Immature natural killer cell (primary cell): Measurements from ENCODE around the gene SLC16A7. TPM values are rescaled to one million over a fixed set of nuclear protein-coding genes. Genes with fewer than 3 reads are reported as not detected.

ENCODE experiments used
- DNase-seq, 3 donors: peaks; one replicate each; pipeline ENCODE4 v3.0.0; 2022; ENCODE audit warnings: mixed read lengths in 1 of 3
- H3K27ac Mint-ChIP-seq, 6 donors: one replicate each; pipeline ENCODE4 v1.8.0; 2020; ENCODE audit warnings: mixed read lengths in 6 of 6, mild to moderate bottlenecking in 5 of 6, inconsistent platforms in 4 of 6, moderate library complexity in 3 of 6
- H3K27me3 Mint-ChIP-seq, 3 donors: one replicate each; pipeline ENCODE4 v1.8.0; 2020 to 2021; ENCODE audit warnings: low read depth in 3 of 3, mild to moderate bottlenecking in 3 of 3, mixed read lengths in 3 of 3, moderate library complexity in 3 of 3, inconsistent platforms in 1 of 3
- H3K36me3 Mint-ChIP-seq, 3 donors: one replicate each; pipeline ENCODE4 v1.8.0; 2020; ENCODE audit warnings: mixed read lengths in 3 of 3, inconsistent platforms in 2 of 3, mild to moderate bottlenecking in 2 of 3
- H3K4me1 Mint-ChIP-seq, 2 donors: one replicate each; pipeline ENCODE4 v1.8.0; 2020; ENCODE audit warnings: inconsistent platforms in 2 of 2, mild to moderate bottlenecking in 2 of 2, mixed read lengths in 2 of 2, moderate library complexity in 1 of 2
- H3K4me3 Mint-ChIP-seq, 5 donors: one replicate each; pipeline ENCODE4 v1.8.0; 2020; ENCODE audit warnings: mild to moderate bottlenecking in 5 of 5, mixed read lengths in 5 of 5, inconsistent platforms in 3 of 5, moderate library complexity in 3 of 5
- H3K9me3 Mint-ChIP-seq, 6 donors: one replicate each; pipeline ENCODE4 v1.8.0; 2020; ENCODE audit warnings: mild to moderate bottlenecking in 6 of 6, mixed read lengths in 6 of 6, inconsistent platforms in 4 of 6, moderate library complexity in 3 of 6
- polyA plus RNA-seq, 3 donors: library from polyadenylated mRNA; unstranded; fragments of 300-500 nt; fragmentation: Illumina TruSeq; gene quantifications; one replicate each; pipeline ENCODE4 v1.2.3, GENCODE V29; 2021

SLC16A7 gene
- polyA plus RNA-seq, result 10 to 100 TPM; 16.1 to 24.3 (median 18.3) TPM

DNA sequence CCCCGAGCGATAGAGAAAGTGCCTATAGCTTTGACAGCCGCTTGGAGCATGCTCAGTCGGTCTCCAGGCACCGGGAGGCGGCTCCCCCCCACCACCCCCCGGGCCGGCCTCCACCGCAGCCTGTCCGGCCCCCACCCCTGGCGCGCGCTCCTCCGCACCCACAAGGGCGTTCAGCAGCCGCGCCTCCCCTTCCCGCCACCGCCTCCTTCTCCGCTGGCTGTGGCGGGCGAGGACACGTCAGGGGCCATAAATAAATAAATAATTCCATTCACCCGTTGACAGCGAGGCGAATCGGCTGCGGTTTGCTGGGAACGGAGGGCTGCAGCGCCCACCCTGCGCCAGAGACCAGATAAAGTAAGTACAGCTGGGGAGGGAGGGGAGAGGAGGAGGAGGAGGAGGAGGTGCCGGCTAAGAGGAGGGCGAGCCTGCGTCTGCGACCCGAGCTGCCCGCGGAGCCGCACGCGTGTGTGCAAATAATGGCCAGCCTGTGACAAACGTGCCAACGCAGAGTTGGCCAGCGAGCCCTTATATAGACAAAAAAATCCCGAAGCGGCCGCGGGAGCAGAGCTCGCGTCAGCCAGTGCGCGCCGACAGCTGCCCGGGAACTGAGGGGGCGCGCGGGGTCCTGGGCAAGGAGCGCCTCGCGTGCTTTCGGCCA is at the start of gene SLC16A7:
Gene SLC16A7 (plus strand): TSS at position 147 of the 658 bp plus-strand sequence. CDS start 108,773 bp downstream, outside the sequence.
- no peaks in the 10 kb centered on the region for H3K9me3 Mint-ChIP-seq
- H3K36me3 Mint-ChIP-seq, result peaks cover 0 to 4% (median 0%) of the 10 kb centered on the region in 3 donors
- H3K27ac Mint-ChIP-seq, result peak within 1 kb of the TSS; percentile 98 to 100 (median 99)
- peaks cover 15 to 25% (median 21%) of the 10 kb centered on the region in 3 donors for H3K27me3 Mint-ChIP-seq
- DNase-seq, result peak; percentile 87 to 91 (median 90)
- H3K4me3 Mint-ChIP-seq, result peak within 1 kb of the TSS; percentile 90 to 96 (median 92)
- peaks cover 39 to 59% of the 10 kb centered on the region in 2 donors for H3K4me1 Mint-ChIP-seq

- Mint-ChIP-seq H3K4me1 (no peaks in the 10 kb centered on the region), H3K27ac (no peak overlapping the region), H3K9me3 (peaks cover 0 to 2% (median 0%) of the 10 kb centered on the region in 6 donors), H3K36me3 (no peaks in the 10 kb centered on the region), H3K4me3 (no peak overlapping the region), H3K27me3 (peaks cover 0 to 2% (median 2%) of the 10 kb centered on the region in 3 donors)
- DNase-seq, result no peak
Measured at GRCh38 chr12:59548930-59549329, 46.9 kb upstream of the SLC16A7 start.

GRCh38 chr12:59559696-59560095 is 36.1 kb upstream of the SLC16A7 start:
- Mint-ChIP-seq H3K36me3 (peaks cover 0 to 3% (median 0%) of the 10 kb centered on the region in 3 donors), H3K27ac (no peak overlapping the region), H3K27me3 (peaks cover 0 to 3% (median 3%) of the 10 kb centered on the region in 3 donors)

DNA sequence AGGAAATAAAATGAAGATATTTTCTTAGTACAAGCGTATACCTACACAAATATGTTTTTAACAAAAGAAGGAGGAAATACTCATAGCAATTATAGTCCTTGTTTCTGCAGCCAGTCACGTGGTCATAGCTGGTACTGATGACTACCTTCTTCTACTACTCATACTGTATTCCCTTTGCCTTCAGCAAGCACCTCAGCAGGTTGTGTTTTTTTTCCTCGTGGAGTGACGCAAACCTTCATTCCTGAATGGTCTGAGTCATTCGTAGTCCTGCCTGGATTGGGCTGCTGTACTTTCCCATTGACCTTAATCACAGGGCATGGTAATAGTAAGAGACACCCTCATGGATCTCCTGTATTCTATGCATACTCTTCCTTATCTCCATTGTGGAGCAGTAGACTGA is 25.7 kb upstream of the SLC16A7 start:
- DNase-seq, result no peak
- Mint-ChIP-seq H3K4me3 (no peak overlapping the region), H3K4me1 (no peaks in the 10 kb centered on the region), H3K9me3 (peaks cover 0 to 1% (median 0%) of the 10 kb centered on the region in 6 donors), H3K27ac (no peak overlapping the region), H3K36me3 (no peaks in the 10 kb centered on the region), H3K27me3 (peaks cover 0 to 2% (median 2%) of the 10 kb centered on the region in 3 donors)

More at GRCh38 chr12:59559696-59560095, 36.1 kb upstream of the SLC16A7 start:
- Mint-ChIP-seq H3K4me1 (no peaks in the 10 kb centered on the region), H3K4me3 (no peak overlapping the region), H3K9me3 (no peaks in the 10 kb centered on the region)
- DNase-seq, result no peak

GRCh38 chr12:59574406-59574805 is 21.4 kb upstream of the SLC16A7 start:
- Mint-ChIP-seq H3K27me3 (peaks cover 0 to 2% (median 0%) of the 10 kb centered on the region in 3 donors), H3K36me3 (no peaks in the 10 kb centered on the region), H3K4me1 (peaks cover 9 to 16% of the 10 kb centered on the region in 2 donors), H3K27ac (no peak overlapping the region), H3K4me3 (no peak overlapping the region), H3K9me3 (no peaks in the 10 kb centered on the region)
- no peak for DNase-seq

DNA sequence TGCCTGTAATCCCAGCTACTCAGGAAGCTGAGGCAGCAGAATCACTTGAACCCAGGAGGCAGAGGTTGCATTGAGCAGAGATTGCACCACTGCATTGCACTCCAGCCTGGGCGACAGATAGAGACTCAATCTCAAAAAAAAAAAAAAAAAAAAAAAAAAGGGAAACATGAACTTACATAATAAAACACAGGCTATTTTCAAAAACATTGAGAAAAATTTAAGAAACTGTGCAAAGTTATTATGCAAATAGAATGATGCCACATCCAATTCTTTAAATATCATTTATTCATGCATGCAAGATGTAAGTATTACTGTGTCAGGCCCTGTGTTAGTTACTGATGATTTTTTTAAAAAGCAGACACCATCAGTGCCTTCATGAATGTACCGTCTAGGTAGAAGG is 20.0 kb upstream of the SLC16A7 start:
- DNase-seq, result no peak
- H3K36me3 Mint-ChIP-seq, result no peaks in the 10 kb centered on the region
- no peak overlapping the region for H3K27ac Mint-ChIP-seq
- H3K4me1 Mint-ChIP-seq, result peaks cover 9 to 16% of the 10 kb centered on the region in 2 donors
- H3K9me3 Mint-ChIP-seq, result no peaks in the 10 kb centered on the region
- H3K27me3 Mint-ChIP-seq, result peaks cover 0 to 3% (median 2%) of the 10 kb centered on the region in 3 donors
- no peak overlapping the region for H3K4me3 Mint-ChIP-seq

DNA sequence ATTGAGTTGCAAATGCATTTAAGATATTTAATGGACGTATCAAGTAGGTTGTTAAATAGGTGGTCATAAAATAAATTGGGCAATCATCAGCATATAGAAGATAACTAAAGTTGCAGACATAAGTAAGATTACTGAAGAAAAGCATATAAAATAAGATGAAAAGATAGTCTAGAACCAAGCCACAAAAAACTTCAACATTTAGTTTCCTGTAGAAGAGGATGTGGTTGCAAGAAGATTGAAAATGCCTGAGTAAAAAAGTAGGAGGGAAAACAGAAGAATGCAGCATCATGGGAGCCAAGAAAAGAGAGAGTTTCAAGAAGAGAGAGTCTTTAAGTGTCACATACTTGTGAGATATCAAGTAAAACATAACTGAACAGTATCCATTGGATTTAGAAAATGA is 17.6 kb upstream of the SLC16A7 start:
- no peak for DNase-seq
- Mint-ChIP-seq H3K27ac (no peak overlapping the region), H3K36me3 (no peaks in the 10 kb centered on the region), H3K4me3 (no peak overlapping the region), H3K27me3 (peaks cover 0 to 4% (median 2%) of the 10 kb centered on the region in 3 donors), H3K9me3 (no peaks in the 10 kb centered on the region), H3K4me1 (peaks cover 13 to 22% of the 10 kb centered on the region in 2 donors)

DNA sequence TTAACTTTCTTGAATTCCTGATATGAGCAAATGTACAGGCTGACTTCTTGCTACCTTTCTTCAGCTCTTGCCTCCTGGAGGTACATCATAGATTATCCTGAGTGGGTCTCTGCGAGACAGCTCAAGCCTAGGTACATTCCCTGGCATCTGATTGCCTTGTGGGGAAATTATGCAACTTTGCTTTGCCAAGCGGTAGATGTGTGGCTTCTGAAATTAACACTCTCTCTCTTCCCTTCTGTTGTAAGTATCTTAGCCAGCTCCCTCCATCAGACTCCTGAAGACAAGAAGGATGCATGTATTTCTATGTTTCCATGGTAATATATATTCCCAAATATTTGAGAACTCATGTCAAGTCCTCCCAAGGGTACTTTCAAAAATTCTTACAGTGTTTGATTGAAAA is 16.2 kb upstream of the SLC16A7 start:
- H3K36me3 Mint-ChIP-seq, result no peaks in the 10 kb centered on the region
- peaks cover 13 to 31% of the 10 kb centered on the region in 2 donors for H3K4me1 Mint-ChIP-seq
- no peak overlapping the region for H3K4me3 Mint-ChIP-seq
- H3K9me3 Mint-ChIP-seq, result no peaks in the 10 kb centered on the region
- peaks cover 0 to 4% (median 2%) of the 10 kb centered on the region in 3 donors for H3K27me3 Mint-ChIP-seq
- no peak for DNase-seq
- H3K27ac Mint-ChIP-seq, result no peak overlapping the region

DNA sequence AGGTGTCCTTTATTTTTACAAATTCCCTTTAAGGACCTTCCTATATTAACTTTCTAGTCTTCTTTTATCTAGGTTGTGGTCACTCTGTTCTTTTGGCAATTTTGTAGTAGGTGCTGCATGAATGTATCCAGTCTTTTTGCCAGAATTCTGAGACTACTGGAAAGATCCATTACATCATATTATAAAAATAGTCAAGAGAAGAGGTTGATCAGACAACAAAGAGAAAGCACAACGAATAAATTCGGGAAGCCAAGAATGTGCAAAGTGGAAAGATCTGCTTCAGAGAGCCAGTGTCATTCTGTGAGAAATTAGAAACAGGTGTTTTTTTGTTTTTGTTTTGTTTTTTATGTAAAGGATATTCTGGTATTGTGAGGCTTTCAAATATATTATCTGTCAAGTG is 15.8 kb upstream of the SLC16A7 start:
- no peak overlapping the region for H3K4me3 Mint-ChIP-seq
- peaks cover 0 to 4% (median 2%) of the 10 kb centered on the region in 3 donors for H3K27me3 Mint-ChIP-seq
- no peak for DNase-seq
- no peaks in the 10 kb centered on the region for H3K9me3 Mint-ChIP-seq
- H3K4me1 Mint-ChIP-seq, result peaks cover 13 to 31% of the 10 kb centered on the region in 2 donors
- H3K36me3 Mint-ChIP-seq, result no peaks in the 10 kb centered on the region
- no peak overlapping the region for H3K27ac Mint-ChIP-seq

- Mint-ChIP-seq H3K4me3 (peak overlapping the region in 1 of 5 donors; percentile 17), H3K36me3 (no peaks in the 10 kb centered on the region), H3K27me3 (peaks cover 0 to 7% (median 2%) of the 10 kb centered on the region in 3 donors), H3K4me1 (peaks cover 7 to 19% of the 10 kb centered on the region in 2 donors), H3K9me3 (no peaks in the 10 kb centered on the region), H3K27ac (no peak overlapping the region)
- DNase-seq, result no peak
Measured at GRCh38 chr12:59583003-59583712, 12.7 kb upstream of the SLC16A7 start.

DNA sequence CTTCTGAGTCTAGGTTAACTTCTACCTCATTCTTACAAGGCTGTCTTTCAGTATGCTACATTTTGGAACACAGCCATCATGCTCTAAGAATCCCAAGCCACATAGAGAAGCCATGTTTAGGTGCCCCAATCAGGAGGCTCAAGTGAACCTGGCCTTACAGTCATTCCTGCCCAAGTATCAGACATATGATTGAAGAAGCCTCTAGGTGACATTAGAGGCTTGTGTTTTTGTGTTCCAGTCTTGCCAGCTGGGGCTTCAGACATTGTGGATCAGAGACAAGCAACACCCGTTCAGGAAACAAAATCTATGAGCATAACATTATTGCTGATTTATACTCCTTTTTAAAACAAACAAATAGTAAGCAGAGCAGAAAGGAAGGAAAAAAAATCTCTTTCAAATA is 8.1 kb upstream of the SLC16A7 start:
- Mint-ChIP-seq H3K27ac (no peak overlapping the region), H3K9me3 (no peaks in the 10 kb centered on the region), H3K36me3 (no peaks in the 10 kb centered on the region), H3K4me3 (no peak overlapping the region), H3K27me3 (peaks cover 0 to 5% (median 2%) of the 10 kb centered on the region in 3 donors), H3K4me1 (peaks cover 4 to 14% of the 10 kb centered on the region in 2 donors)
- no peak for DNase-seq

GRCh38 chr12:59593761-59594160 is 2.1 kb upstream of the SLC16A7 start:
- Mint-ChIP-seq H3K9me3 (no peaks in the 10 kb centered on the region), H3K27me3 (peaks cover 15 to 25% (median 25%) of the 10 kb centered on the region in 3 donors), H3K4me1 (peaks cover 29 to 36% of the 10 kb centered on the region in 2 donors), H3K27ac (no peak overlapping the region), H3K36me3 (no peaks in the 10 kb centered on the region), H3K4me3 (peak overlapping the region in 1 of 5 donors; percentile 0)
- no peak for DNase-seq

DNA sequence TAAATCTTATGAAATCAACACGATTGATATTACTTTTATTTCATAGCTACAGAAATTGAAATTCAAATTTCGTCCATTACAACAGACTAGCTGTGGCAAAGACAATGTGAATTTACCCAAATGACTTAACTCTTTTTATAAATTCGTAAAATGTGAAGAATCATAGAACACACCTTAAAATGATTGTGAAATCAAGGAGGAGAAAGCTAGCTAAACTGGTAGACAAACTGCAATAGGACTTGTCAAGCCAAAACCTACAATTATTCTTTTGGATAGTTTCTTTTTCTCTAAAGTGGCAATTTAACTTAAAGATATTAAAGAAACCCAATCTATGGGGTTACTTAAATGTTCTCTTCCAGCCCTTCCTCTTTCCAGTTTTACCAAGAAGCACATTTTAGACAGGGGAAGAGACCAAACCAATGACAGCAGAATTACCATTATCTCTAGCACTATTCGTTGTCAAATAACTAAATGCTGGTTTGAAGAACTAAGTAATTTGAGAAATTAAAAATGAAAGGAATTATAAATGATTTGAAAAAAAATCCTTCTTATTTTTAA is 807 bp upstream of the SLC16A7 start:
- Mint-ChIP-seq H3K27me3 (peaks cover 15 to 25% (median 25%) of the 10 kb centered on the region in 3 donors), H3K27ac (peak overlapping the region; percentile 95 to 99 (median 98)), H3K4me1 (peaks cover 39 to 49% of the 10 kb centered on the region in 2 donors), H3K4me3 (peak overlapping the region; percentile 90 to 96 (median 92)), H3K9me3 (no peaks in the 10 kb centered on the region), H3K36me3 (peaks cover 0 to 4% (median 0%) of the 10 kb centered on the region in 3 donors)
- DNase-seq, result no peak

GRCh38 chr12:59595565-59595882 is 305 bp upstream of the SLC16A7 start:
- Mint-ChIP-seq H3K9me3 (no peaks in the 10 kb centered on the region), H3K27me3 (peaks cover 15 to 25% (median 24%) of the 10 kb centered on the region in 3 donors), H3K4me3 (peak overlapping the region; percentile 90 to 96 (median 92)), H3K4me1 (peaks cover 39 to 54% of the 10 kb centered on the region in 2 donors), H3K36me3 (peaks cover 0 to 4% (median 0%) of the 10 kb centered on the region in 3 donors), H3K27ac (peak overlapping the region; percentile 95 to 99 (median 98))
- DNase-seq, result no peak
